ENCODE data around the gene OR5AP2.
"Not testable (repeated sequence)": the region's sequence is repeated elsewhere in the genome, so short reads cannot be mapped to it uniquely, and the experiment has no call there.

Gene OR5AP2

DNA sequence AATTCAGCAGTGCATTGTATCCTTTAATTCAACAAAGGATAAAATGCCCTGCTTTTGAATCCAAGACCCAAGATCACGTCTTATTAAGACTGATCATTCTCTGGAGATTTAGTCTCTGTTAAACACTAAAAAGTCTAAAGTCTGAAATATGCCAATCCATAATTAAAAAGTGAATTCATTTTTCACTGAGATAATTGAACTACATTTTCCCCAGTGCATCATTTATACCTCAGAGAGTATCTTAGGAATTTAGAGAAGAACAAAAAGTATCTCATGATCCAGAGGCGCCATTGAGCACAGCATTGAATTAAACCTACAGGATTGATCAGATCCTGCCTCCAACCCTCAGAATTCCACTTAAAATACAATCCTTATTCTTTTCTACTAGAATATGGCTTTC is 5.4 kb downstream of the OR5AP2 start:
- DNase-seq (ENCODE audit: low spot score): no peak
- Histone ChIP-seq H3K27ac (no peak overlapping the region), H3K4me3 (no peak overlapping the region)
- TF ChIP-seq, protein P1, sequence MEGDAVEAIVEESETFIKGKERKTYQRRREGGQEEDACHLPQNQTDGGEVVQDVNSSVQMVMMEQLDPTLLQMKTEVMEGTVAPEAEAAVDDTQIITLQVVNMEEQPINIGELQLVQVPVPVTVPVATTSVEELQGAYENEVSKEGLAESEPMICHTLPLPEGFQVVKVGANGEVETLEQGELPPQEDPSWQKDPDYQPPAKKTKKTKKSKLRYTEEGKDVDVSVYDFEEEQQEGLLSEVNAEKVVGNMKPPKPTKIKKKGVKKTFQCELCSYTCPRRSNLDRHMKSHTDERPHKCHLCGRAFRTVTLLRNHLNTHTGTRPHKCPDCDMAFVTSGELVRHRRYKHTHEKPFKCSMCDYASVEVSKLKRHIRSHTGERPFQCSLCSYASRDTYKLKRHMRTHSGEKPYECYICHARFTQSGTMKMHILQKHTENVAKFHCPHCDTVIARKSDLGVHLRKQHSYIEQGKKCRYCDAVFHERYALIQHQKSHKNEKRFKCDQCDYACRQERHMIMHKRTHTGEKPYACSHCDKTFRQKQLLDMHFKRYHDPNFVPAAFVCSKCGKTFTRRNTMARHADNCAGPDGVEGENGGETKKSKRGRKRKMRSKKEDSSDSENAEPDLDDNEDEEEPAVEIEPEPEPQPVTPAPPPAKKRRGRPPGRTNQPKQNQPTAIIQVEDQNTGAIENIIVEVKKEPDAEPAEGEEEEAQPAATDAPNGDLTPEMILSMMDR (IDR thresholded peaks at IDR 0.05): no peak

- no peak for DNase-seq (ENCODE audit: low spot score)
- Histone ChIP-seq H3K4me3 (no peak overlapping the region), H3K27ac (no peak overlapping the region)
- TF ChIP-seq, protein P1 (IDR thresholded peaks at IDR 0.05): no peak
These were observed 9.9 kb downstream of the OR5AP2 start for GRCh38 chr11:56632329-56632728.

DNA sequence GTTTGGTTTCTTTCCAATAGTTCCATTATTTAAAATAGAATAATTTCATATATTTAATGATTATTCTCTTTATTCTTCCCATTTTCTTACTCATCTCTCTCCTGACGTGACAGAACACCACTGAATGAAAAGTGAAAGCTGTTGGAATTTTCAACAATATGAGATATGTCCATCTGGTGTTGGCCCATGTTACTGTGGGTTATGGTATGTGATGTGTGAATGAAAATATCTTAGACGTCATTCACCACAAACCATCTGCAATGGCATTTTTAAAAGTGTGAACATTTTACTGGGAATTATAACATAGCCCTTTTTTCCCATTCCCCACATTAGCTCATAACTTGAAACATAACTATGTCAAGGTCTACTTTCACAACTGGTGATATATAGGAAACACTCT is 16.3 kb downstream of the OR5AP2 start:
- no peak overlapping the region for H3K27ac ChIP-seq
- no peak for DNase-seq (ENCODE audit: low spot score)
- no peak overlapping the region for H3K4me3 ChIP-seq
- TF ChIP-seq, protein P1 (IDR thresholded peaks at IDR 0.05): no peak

DNA sequence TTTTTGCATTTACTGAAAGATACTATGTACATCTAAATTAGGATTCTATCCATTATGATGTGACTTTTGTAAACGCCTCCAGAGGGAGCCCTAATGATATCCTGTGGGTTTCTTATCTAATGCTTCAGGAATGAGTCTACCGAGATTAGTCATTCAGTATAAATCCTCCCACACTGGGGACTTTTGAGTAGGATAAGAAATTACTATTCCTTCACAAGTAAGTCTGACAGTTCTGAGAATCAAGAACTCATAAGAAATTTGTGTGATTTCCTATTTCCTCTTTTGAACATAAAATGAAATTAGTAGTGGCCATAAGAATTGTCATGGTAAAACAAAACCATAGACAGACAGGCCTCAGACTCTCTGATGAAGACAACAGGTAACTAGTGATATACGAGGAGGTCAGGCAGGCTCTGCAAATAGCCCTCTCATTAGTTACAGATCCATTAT is 17.6 kb downstream of the OR5AP2 start:
- no peak for DNase-seq (ENCODE audit: low spot score)

DNA sequence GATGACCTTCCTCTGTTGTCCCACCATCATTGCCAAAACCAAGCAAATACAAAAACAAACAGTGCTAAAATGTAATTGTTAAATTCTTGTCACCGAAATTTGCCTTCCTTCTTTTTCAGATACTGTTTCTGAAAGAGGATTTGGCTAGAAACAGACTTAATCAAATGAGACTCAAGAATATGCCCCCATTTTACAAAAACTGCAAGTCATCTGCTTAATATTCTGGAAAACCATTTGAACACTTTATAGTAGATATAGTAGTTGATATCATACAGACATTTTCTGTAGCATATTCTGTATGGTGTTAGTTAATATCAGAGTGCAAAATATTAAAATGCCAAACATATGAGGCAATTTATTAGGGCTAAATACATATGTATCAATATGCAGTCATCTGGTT is 31.1 kb downstream of the OR5AP2 start:
- TF ChIP-seq, protein P1 (IDR thresholded peaks at IDR 0.05): no peak
- DNase-seq (ENCODE audit: low spot score): no peak
- Histone ChIP-seq H3K4me3 (no peak overlapping the region), H3K27ac (no peak overlapping the region)

More for the DNA sequence above, 17.6 kb downstream of the OR5AP2 start:
- H3K27ac ChIP-seq: no peak overlapping the region
- TF ChIP-seq, protein P1 (IDR thresholded peaks at IDR 0.05): no peak
- H3K4me3 ChIP-seq: no peak overlapping the region

DNA sequence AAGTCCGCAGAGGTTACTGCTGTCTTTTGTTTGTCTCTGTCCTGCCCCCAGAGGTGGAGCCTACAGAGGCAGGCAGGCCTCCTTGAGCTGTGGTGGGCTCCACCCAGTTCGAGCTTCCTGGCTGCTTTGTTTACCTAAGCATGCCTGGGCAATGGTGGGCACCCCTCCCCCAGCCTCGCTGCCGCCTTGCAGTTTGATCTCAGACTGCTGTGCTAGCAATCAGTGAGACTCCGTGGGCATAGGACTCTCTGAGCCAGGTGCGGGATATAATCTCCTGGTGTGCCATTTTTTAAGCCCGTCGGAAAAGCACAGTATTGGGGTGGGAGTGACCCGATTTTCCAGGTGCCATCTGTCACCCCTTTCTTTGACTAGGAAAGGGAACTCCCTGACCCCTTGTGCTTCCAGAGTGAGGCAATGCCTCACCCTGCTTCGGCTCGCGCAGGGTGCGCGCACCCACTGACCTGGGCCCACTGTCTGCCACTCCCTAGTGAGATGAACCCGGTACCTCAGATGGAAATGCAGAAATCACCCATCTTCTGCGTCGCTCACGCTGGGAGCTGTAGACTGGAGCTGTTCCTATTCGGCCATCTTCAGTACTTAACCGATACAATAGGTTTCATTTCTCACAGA is 50.0 kb downstream of the OR5AP2 start:
- H3K27ac ChIP-seq; DNase-seq (ENCODE audit: low spot score); H3K4me3 ChIP-seq: not testable (repeated sequence)
